Esophagus muscularis mucosa (tissue), 4 donors: ENCODE measurements around the gene DUSP22. TPM values are rescaled to one million over a fixed set of nuclear protein-coding genes. Genes with fewer than 3 reads are reported as not detected.

ENCODE experiments used
- DNase-seq: peaks from one replicate; pipeline ENCODE4 v3.0.0-alpha.2; 2017; ENCODE audit errors: extremely low spot score
- H3K27ac ChIP-seq, 4 donors: fragments of 200-600 bp; sonication (generic); replicated peaks in 1 of 4; 1 replicate in 3 of 4; 2 replicates in 1 of 4; pipeline ENCODE4 v1.5.1; 2016 to 2019; ENCODE audit warnings: mild to moderate bottlenecking in 1 of 4
- H3K27me3 ChIP-seq, 4 donors: fragments of 200-600 bp; sonication (generic); one replicate each; pipeline versions ENCODE4 v1.5.1 to v1.6.0; 2016 to 2019
- H3K36me3 ChIP-seq, 4 donors: fragments of 200-600 bp; sonication (generic); one replicate each; pipeline ENCODE4 v1.5.1; 2016 to 2019
- H3K4me1 ChIP-seq, 4 donors: fragments of 200-600 bp; sonication (generic); one replicate each; pipeline ENCODE4 v1.5.1; 2016 to 2019
- H3K4me3 ChIP-seq, 4 donors: fragments of 200-600 bp; sonication (generic); 1 replicate in 2 of 4; 2 replicates in 2 of 4; pipeline ENCODE4 v1.5.1; 2016 to 2019; ENCODE audit warnings: mild to moderate bottlenecking in 4 of 4, moderate library complexity in 1 of 4
- H3K9me3 ChIP-seq, 4 donors: fragments of 200-600 bp; sonication (generic); 1 replicate in 3 of 4; 2 replicates in 1 of 4; pipeline ENCODE4 v1.5.1; 2016 to 2019
- EP300 ChIP-seq: sonication (generic); formaldehyde crosslinking; IDR thresholded peaks from one replicate; pipeline ENCODE4 v1.6.1; 2017; ENCODE audit warnings: antibody characterized with exemption
- POLR2A ChIP-seq: fragments of 450-650 bp; IDR thresholded peaks from one replicate; pipeline ENCODE4 v1.6.1; 2017; ENCODE audit warnings: antibody characterized with exemption, moderate library complexity, mild to moderate bottlenecking, low read depth
- POLR2AphosphoS5 ChIP-seq, 2 donors: sonication (generic); formaldehyde crosslinking; IDR thresholded peaks; one replicate each; pipeline ENCODE4 v1.6.1; 2017; ENCODE audit warnings: antibody characterized with exemption in 2 of 2
- WGBS: methylation state at CpG from one replicate; pipeline ENCODE4 v1.1.5; 2018; 5-methylcytosine and 5-hydroxymethylcytosine counted together
- intact Hi-C: fragments of 100-400 bp; cut with DNase I; formaldehyde crosslinking; loops from one replicate; pipeline ENCODE4 v1.15.1; 2023
- total RNA-seq, 4 donors: library from RNA; depleted of rRNA; stranded (reverse); fragments of >200 nt; gene quantifications; one replicate each; pipeline versions ENCODE4 v1.1.0 to v1.2.1, GENCODE V29; 2016
- TF ChIP-seq, protein P1 (sequence below), 3 experiments: fragments of 200-600 bp in 2 of 3; fragments of 450-650 bp in 1 of 3; sonication (generic) in 2 of 3; IDR thresholded peaks; one replicate each; pipeline ENCODE4 v1.5.1; 2017 to 2019; ENCODE audit warnings: antibody characterized with exemption in 3 of 3, mild to moderate bottlenecking in 2 of 3, moderate library complexity in 1 of 3

DUSP22 gene
- total RNA-seq, 4 donors from 2014 or later, result 67.7 to 95.6 (median 73.7) TPM

DNA sequence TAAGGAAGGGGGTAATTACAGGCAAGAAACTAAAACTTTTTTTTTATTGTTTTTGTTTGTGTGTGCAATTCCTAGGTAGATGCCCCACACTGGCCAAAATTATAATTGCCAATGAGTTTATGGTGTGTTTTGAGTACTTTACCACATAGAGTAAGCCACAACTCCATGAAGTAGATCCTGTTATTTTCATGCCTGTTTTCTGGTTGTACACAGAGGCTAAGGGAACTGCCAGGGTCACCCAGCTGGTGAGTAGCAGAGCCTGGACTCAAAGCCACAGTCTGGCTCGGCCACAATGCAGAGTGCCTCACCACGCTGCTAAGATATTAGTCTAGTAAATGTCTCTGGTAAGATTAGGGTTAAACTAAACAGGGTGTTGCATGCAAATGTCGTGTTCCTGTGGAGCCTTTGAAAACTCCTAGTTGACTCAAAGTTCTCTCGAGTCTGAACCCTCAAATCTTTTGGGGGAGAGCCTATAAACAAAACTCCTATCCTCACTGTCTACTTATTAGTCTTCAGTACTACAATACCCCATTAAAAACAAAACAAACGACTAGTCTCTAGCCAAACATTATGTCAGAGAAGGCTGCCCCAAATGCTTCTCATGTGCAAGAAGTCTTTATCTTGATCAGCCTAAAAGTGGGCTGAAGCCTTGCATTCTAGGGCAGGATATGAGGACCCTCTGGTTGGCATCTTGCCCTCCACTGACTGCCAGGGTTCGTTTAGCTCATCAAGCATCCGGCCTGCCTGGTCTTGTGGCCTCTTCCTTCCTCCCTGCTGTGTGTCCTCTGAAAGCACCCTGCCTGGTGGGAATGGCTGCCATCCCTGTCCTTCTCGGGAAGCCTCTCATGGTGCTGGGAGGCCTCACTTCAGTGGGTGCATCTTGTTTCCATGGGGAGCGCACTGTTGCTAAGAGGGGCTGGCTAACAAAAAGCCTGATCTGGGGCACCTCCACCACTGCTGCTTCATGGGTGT lies 4.2 kb downstream of the DUSP22 start:
- intact Hi-C loops, result no loop called here
- DNase-seq, result peak; percentile 92
- TF ChIP-seq POLR2A (no peak), EP300 (no peak), POLR2AphosphoS5 (IDR thresholded peaks at IDR 0.05) (no peak)
- TF ChIP-seq, protein P1, sequence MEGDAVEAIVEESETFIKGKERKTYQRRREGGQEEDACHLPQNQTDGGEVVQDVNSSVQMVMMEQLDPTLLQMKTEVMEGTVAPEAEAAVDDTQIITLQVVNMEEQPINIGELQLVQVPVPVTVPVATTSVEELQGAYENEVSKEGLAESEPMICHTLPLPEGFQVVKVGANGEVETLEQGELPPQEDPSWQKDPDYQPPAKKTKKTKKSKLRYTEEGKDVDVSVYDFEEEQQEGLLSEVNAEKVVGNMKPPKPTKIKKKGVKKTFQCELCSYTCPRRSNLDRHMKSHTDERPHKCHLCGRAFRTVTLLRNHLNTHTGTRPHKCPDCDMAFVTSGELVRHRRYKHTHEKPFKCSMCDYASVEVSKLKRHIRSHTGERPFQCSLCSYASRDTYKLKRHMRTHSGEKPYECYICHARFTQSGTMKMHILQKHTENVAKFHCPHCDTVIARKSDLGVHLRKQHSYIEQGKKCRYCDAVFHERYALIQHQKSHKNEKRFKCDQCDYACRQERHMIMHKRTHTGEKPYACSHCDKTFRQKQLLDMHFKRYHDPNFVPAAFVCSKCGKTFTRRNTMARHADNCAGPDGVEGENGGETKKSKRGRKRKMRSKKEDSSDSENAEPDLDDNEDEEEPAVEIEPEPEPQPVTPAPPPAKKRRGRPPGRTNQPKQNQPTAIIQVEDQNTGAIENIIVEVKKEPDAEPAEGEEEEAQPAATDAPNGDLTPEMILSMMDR (IDR thresholded peaks at IDR 0.05), result no peak
- no peak overlapping the region for H3K4me3 ChIP-seq
- no peaks in the 10 kb centered on the region for H3K27me3 ChIP-seq
- 59% methylated on average over 9 of the region's 9 CpGs for WGBS
- H3K27ac ChIP-seq, result peak overlapping the region in 2 of 4 donors; percentile 25 to 28
- peaks cover 36 to 62% (median 43%) of the 10 kb centered on the region in 4 donors for H3K4me1 ChIP-seq
- no peaks in the 10 kb centered on the region for H3K36me3 ChIP-seq
- no peaks in the 10 kb centered on the region for H3K9me3 ChIP-seq

DNA sequence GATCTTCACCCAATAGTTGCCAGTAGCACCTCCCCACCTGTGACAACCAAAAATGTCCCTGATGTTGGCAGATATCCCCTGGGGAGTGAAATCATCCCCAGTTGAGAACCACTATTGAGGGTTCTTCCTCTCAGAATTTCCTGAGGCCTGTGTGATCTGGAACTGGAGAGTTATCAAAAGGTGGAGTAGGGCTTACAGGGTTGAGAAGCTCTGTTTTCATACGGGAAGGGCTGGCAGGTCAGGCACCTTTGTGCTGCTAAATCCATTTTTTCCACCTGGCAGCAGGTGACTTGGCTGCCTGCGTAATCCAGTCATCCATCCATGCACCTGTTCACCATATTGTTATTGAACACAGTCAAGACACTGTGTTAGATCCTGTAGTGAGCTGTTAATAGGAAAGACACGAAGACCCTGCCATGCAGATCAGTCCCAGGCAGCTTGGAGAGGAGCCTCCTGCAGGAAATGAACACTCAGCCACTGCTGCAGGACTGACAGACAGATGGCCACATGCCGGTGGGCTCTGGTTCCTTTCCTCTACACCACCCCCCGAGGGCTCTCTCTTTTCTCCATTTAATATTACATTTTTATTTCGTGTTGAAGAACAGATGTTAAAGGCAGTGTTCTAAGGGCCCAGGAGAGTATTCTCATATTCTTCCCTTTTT lies 5.4 kb downstream of the DUSP22 start:
- intact Hi-C loops, result no loop called here
- TF ChIP-seq POLR2AphosphoS5 (IDR thresholded peaks at IDR 0.05) (no peak), EP300 (no peak)
- Histone ChIP-seq H3K9me3 (no peaks in the 10 kb centered on the region), H3K4me3 (no peak overlapping the region), H3K36me3 (no peaks in the 10 kb centered on the region), H3K27me3 (peaks cover 0 to 3% (median 0%) of the 10 kb centered on the region in 4 donors), H3K27ac (no peak overlapping the region), H3K4me1 (peaks cover 36 to 61% (median 41%) of the 10 kb centered on the region in 4 donors)
- no peak for DNase-seq
- 52% methylated on average over 6 of the region's 6 CpGs for WGBS

- peaks cover 36 to 57% (median 41%) of the 10 kb centered on the region in 4 donors for H3K4me1 ChIP-seq
- WGBS, result 68% methylated on average over 11 of the region's 11 CpGs
- intact Hi-C loops, result no loop called here
Measured at GRCh38 chr6:298233-299103, 6.2 kb downstream of the DUSP22 start.

GRCh38 chr6:299104-299980 lies 7.1 kb downstream of the DUSP22 start:
- no peak for TF ChIP-seq POLR2AphosphoS5 (IDR thresholded peaks at IDR 0.05)
- TF ChIP-seq POLR2A, result no peak
- TF ChIP-seq EP300, result no peak
- TF ChIP-seq, protein P1 (IDR thresholded peaks at IDR 0.05), result no peak
- WGBS, result 74% methylated on average over 10 of the region's 10 CpGs
- Histone ChIP-seq H3K27ac (no peak overlapping the region), H3K27me3 (peaks cover 0 to 3% (median 0%) of the 10 kb centered on the region in 4 donors), H3K4me1 (peaks cover 31 to 48% (median 38%) of the 10 kb centered on the region in 4 donors), H3K9me3 (no peaks in the 10 kb centered on the region), H3K4me3 (no peak overlapping the region), H3K36me3 (peaks cover 0 to 6% (median 2%) of the 10 kb centered on the region in 4 donors)
- DNase-seq, result no peak
- intact Hi-C loops, result no loop called here

More at GRCh38 chr6:298233-299103, 6.2 kb downstream of the DUSP22 start:
- Histone ChIP-seq H3K9me3 (no peaks in the 10 kb centered on the region), H3K27me3 (peaks cover 0 to 3% (median 0%) of the 10 kb centered on the region in 4 donors), H3K36me3 (no peaks in the 10 kb centered on the region), H3K27ac (no peak overlapping the region), H3K4me3 (no peak overlapping the region)
- DNase-seq, result no peak
- TF ChIP-seq, protein P1 (IDR thresholded peaks at IDR 0.05), result no peak
- TF ChIP-seq POLR2AphosphoS5 (IDR thresholded peaks at IDR 0.05), result no peak
- no peak for TF ChIP-seq EP300
- TF ChIP-seq POLR2A, result no peak
